Tibial artery (tissue), 4 donors: ENCODE data around the gene SLC22A9.
"Not testable (repeated sequence)": the region's sequence is repeated elsewhere in the genome, so short reads cannot be mapped to it uniquely, and the experiment has no call there.

Experiments
- DNase-seq, 2 donors: peaks; one replicate each; pipeline ENCODE4 v3.0.0-alpha.2; 2019
- H3K27ac ChIP-seq, 2 donors: fragments of 200-600 bp; sonication (generic) in 1 of 2; 1 replicate in 1 of 2; 2 replicates in 1 of 2; pipeline ENCODE4 v1.5.1; 2018 to 2019; ENCODE audit warnings: mild to moderate bottlenecking in 1 of 2
- H3K27me3 ChIP-seq, 2 donors: fragments of 200-600 bp; sonication (generic) in 1 of 2; one replicate each; pipeline versions ENCODE4 v1.5.1 to v1.6.0; 2016 to 2019
- H3K36me3 ChIP-seq, 3 donors: fragments of 200-600 bp; sonication (generic) in 2 of 3; one replicate each; pipeline ENCODE4 v1.5.1; 2016 to 2019; ENCODE audit warnings: mild to moderate bottlenecking in 2 of 3
- H3K4me1 ChIP-seq, 4 donors: fragments of 200-600 bp; sonication (generic) in 2 of 4; 1 replicate in 3 of 4; 2 replicates in 1 of 4; pipeline ENCODE4 v1.5.1; 2016 to 2019
- H3K4me3 ChIP-seq, 2 donors: fragments of 200-600 bp; sonication (generic) in 1 of 2; 1 replicate in 1 of 2; 2 replicates in 1 of 2; pipeline ENCODE4 v1.5.1; 2018 to 2019; ENCODE audit warnings: mild to moderate bottlenecking in 2 of 2
- H3K9me3 ChIP-seq, 3 donors: fragments of 200-600 bp; sonication (generic) in 1 of 3; one replicate each; pipeline ENCODE4 v1.5.1; 2016 to 2019
- CTCF ChIP-seq, 2 experiments: fragments of 200-600 bp in 1 of 2; fragments of 450-650 bp in 1 of 2; IDR thresholded peaks; one replicate each; pipeline ENCODE4 v1.5.1; 2017 to 2019; ENCODE audit warnings: antibody characterized with exemption in 2 of 2, mild to moderate bottlenecking in 1 of 2, moderate library complexity in 1 of 2
- intact Hi-C: fragments of 100-400 bp; cut with DNase I; formaldehyde crosslinking; loops from one replicate; pipeline ENCODE4 v1.15.0; 2023; ENCODE audit warnings: low total_unique reads

Gene SLC22A9

GRCh38 chr11:63427971-63428508 lies 58.5 kb downstream of the SLC22A9 start:
- Histone ChIP-seq H3K36me3 (no peaks in the 10 kb centered on the region), H3K27ac (no peak overlapping the region), H3K4me1 (no peaks in the 10 kb centered on the region), H3K4me3 (no peak overlapping the region), H3K9me3 (no peaks in the 10 kb centered on the region), H3K27me3 (no peaks in the 10 kb centered on the region)
- intact Hi-C loops, result no loop called here
- DNase-seq, result no peak
- TF ChIP-seq CTCF (IDR thresholded peaks at IDR 0.05), result no peak

- H3K27me3 ChIP-seq, H3K4me3 ChIP-seq, intact Hi-C loops, H3K27ac ChIP-seq, DNase-seq, H3K9me3 ChIP-seq, H3K4me1 ChIP-seq, H3K36me3 ChIP-seq: not testable (repeated sequence)
Measured at GRCh38 chr11:63430731-63431130, 61.1 kb downstream of the SLC22A9 start.

GRCh38 chr11:63435351-63435750 lies 65.8 kb downstream of the SLC22A9 start:
- H3K4me1 ChIP-seq, H3K36me3 ChIP-seq, H3K9me3 ChIP-seq, H3K27ac ChIP-seq, intact Hi-C loops, H3K4me3 ChIP-seq, DNase-seq, H3K27me3 ChIP-seq: not testable (repeated sequence)

- intact Hi-C loops, H3K27me3 ChIP-seq, H3K36me3 ChIP-seq, H3K4me3 ChIP-seq, H3K27ac ChIP-seq, DNase-seq, H3K4me1 ChIP-seq, H3K9me3 ChIP-seq: not testable (repeated sequence)
Measured at GRCh38 chr11:63435831-63436230, 66.2 kb downstream of the SLC22A9 start.

- no peak for TF ChIP-seq CTCF (IDR thresholded peaks at IDR 0.05)
- intact Hi-C loops, result no loop called here
- Histone ChIP-seq H3K9me3 (no peaks in the 10 kb centered on the region), H3K4me3 (no peak overlapping the region), H3K36me3 (no peaks in the 10 kb centered on the region), H3K27ac (no peak overlapping the region), H3K4me1 (no peaks in the 10 kb centered on the region), H3K27me3 (no peaks in the 10 kb centered on the region)
- no peak for DNase-seq
Measured at GRCh38 chr11:63443714-63444113, 74.1 kb downstream of the SLC22A9 start.

GRCh38 chr11:63444160-63444559 lies 74.6 kb downstream of the SLC22A9 start:
- no peak overlapping the region for H3K4me3 ChIP-seq
- H3K9me3 ChIP-seq, result no peaks in the 10 kb centered on the region
- H3K27me3 ChIP-seq, result no peaks in the 10 kb centered on the region
- H3K4me1 ChIP-seq, result no peaks in the 10 kb centered on the region
- DNase-seq, result no peak
- no peak overlapping the region for H3K27ac ChIP-seq
- no peaks in the 10 kb centered on the region for H3K36me3 ChIP-seq
- intact Hi-C loops, result no loop called here
- no peak for TF ChIP-seq CTCF (IDR thresholded peaks at IDR 0.05)

- H3K4me1 ChIP-seq, result no peaks in the 10 kb centered on the region
- no peak for TF ChIP-seq CTCF (IDR thresholded peaks at IDR 0.05)
- no peak overlapping the region for H3K4me3 ChIP-seq
- intact Hi-C loops, result no loop called here
- DNase-seq, result no peak
- H3K36me3 ChIP-seq, result no peaks in the 10 kb centered on the region
- no peak overlapping the region for H3K27ac ChIP-seq
- no peaks in the 10 kb centered on the region for H3K27me3 ChIP-seq
- no peaks in the 10 kb centered on the region for H3K9me3 ChIP-seq
Measured at GRCh38 chr11:63445118-63445517, 75.5 kb downstream of the SLC22A9 start.
